Trophoblast cell (in vitro differentiated cells and primary cell): ENCODE results near the gene RBPJL.

Source experiments
- DNase-seq, 2 donors: peaks; one replicate each; pipeline ENCODE4 v3.0.0-alpha.2; 2016
- H2AFZ ChIP-seq: 2 replicates; pipeline ENCODE4 v1.6.1; 2013; ENCODE audit warnings: low read length, moderate library complexity, mild to moderate bottlenecking; ENCODE audit not compliant: insufficient read depth, poor library complexity
- H2AK5ac ChIP-seq: 2 replicates; pipeline ENCODE4 v1.6.1; 2013; ENCODE audit warnings: mild to moderate bottlenecking, low read length
- H2BK120ac ChIP-seq: 2 replicates; pipeline ENCODE4 v1.6.1; 2013; ENCODE audit warnings: low read length, mild to moderate bottlenecking, moderate library complexity; ENCODE audit not compliant: insufficient read depth, poor library complexity
- H2BK12ac ChIP-seq: 2 replicates; pipeline ENCODE4 v1.6.1; 2013; ENCODE audit warnings: mild to moderate bottlenecking, low read length, moderate library complexity
- H2BK5ac ChIP-seq: 2 replicates; pipeline ENCODE4 v1.6.1; 2013; ENCODE audit warnings: low read length, low read depth, moderate library complexity, mild to moderate bottlenecking; ENCODE audit not compliant: poor library complexity
- H3K14ac ChIP-seq: 2 replicates; pipeline ENCODE4 v1.6.1; 2013; ENCODE audit warnings: mild to moderate bottlenecking, low read length
- H3K18ac ChIP-seq: 2 replicates; pipeline ENCODE4 v1.6.1; 2013; ENCODE audit warnings: mild to moderate bottlenecking, low read length
- H3K23ac ChIP-seq: 2 replicates; pipeline ENCODE4 v1.6.1; 2013; ENCODE audit warnings: low read length
- H3K27ac ChIP-seq: 2 replicates; pipeline ENCODE4 v1.5.1; 2013; ENCODE audit warnings: low read depth, mild to moderate bottlenecking, inconsistent platforms, low read length, moderate library complexity
- H3K27me3 ChIP-seq: 2 replicates; pipeline ENCODE4 v1.6.1; 2013; ENCODE audit warnings: inconsistent platforms, mild to moderate bottlenecking, low read length, moderate library complexity; ENCODE audit not compliant: insufficient read depth
- H3K36me3 ChIP-seq, 2 experiments: 1 replicate in 1 of 2; 2 replicates in 1 of 2; pipeline ENCODE4 v1.6.1; 2013; ENCODE audit warnings: low read length in 2 of 2, mild to moderate bottlenecking in 2 of 2, moderate library complexity in 1 of 2; ENCODE audit not compliant: insufficient read depth in 2 of 2, control insufficient read depth in 1 of 2
- H3K4ac ChIP-seq: 2 replicates; pipeline ENCODE4 v1.6.1; 2013; ENCODE audit warnings: low read depth, mild to moderate bottlenecking, low read length, moderate library complexity
- H3K4me1 ChIP-seq, 2 experiments: 1 replicate in 1 of 2; 2 replicates in 1 of 2; pipeline ENCODE4 v1.6.1; 2013; ENCODE audit warnings: low read length in 2 of 2, mild to moderate bottlenecking in 2 of 2, moderate library complexity in 1 of 2; ENCODE audit not compliant: insufficient read depth in 2 of 2, control insufficient read depth in 1 of 2
- H3K4me2 ChIP-seq: 2 replicates; pipeline ENCODE4 v1.6.1; 2013; ENCODE audit warnings: inconsistent platforms, mild to moderate bottlenecking, low read length, moderate library complexity
- H3K4me3 ChIP-seq: 2 replicates; pipeline ENCODE4 v1.5.1; 2013; ENCODE audit warnings: mild to moderate bottlenecking, low read depth, low read length, inconsistent platforms
- H3K79me1 ChIP-seq: one replicate; pipeline ENCODE4 v1.6.1; 2013; ENCODE audit warnings: low read length
- H3K79me2 ChIP-seq: 2 replicates; pipeline ENCODE4 v1.6.1; 2013; ENCODE audit warnings: low read length, mild to moderate bottlenecking; ENCODE audit not compliant: control insufficient read depth, insufficient read depth, poor library complexity
- H3K9ac ChIP-seq: 2 replicates; pipeline ENCODE4 v1.6.1; 2013; ENCODE audit warnings: mild to moderate bottlenecking, low read length
- H3K9me3 ChIP-seq: 2 replicates; pipeline ENCODE4 v1.6.1; 2013; ENCODE audit warnings: low read depth, mild to moderate bottlenecking, control low read depth, inconsistent platforms, low read length; ENCODE audit not compliant: insufficient read depth
- H4K12ac ChIP-seq: 2 replicates; pipeline ENCODE4 v1.6.1; 2013; ENCODE audit warnings: low read depth, mild to moderate bottlenecking, low read length, moderate library complexity
- H4K8ac ChIP-seq: 2 replicates; pipeline ENCODE4 v1.6.1; 2013; ENCODE audit warnings: low read depth, mild to moderate bottlenecking, low read length, moderate library complexity
- H4K91ac ChIP-seq: one replicate; pipeline ENCODE4 v1.6.1; 2013; ENCODE audit warnings: low read depth, mild to moderate bottlenecking, low read length, moderate library complexity
- WGBS: extraction: QIAGEN DNeasy Blood & Tissue Kit; methylation state at CpG from one replicate; pipeline ENCODE4 v1.1.7; 2013; ENCODE audit warnings: missing lambda C conversion rate; ENCODE audit not compliant: insufficient read length, insufficient coverage; ENCODE audit errors: extremely low coverage; 5-methylcytosine and 5-hydroxymethylcytosine counted together

RBPJL gene

DNA sequence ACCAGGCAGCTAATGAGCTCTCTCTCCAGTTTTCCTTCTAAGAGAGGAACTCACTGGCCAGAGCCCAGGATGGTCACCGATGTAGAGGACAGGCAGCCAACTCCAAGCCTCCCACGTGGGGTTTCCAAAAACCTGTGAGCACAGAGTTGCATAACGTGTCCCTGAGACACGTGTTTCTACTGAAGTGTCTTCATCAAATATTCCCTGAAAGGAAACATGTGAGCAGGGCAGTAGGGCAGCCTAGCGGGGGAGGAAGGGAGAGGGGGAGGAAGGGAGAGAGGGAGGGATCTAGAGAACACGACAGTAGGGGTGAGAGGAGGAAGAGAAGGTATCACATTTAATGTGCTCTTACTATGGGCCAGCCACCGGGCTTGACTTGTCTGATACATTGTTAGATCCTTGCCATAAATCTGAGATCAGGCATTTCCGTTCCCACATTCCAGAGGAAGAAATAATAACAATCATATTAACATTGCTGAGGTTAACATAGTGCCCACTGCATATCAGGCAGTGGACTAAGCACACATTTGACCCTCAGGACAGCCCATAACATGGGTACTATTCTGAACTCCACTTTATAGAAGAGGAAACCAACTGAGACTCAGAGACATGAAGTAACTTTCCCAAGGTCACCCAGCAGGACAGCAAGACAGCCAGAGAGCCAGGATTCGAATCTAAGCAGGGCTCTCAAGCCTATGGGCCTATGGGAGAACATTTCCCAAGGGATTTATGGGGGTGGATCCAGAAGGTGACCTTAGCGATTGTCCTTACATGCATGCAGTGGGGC, 51.8 kb downstream of the RBPJL start:
- H3K18ac ChIP-seq: peak overlapping the region; percentile 51
- WGBS: no CpG with 5 or more reads among the region's 10 CpGs
- no peak overlapping the region for H3K9ac ChIP-seq
- no peaks in the 10 kb centered on the region for H3K9me3 ChIP-seq
- peaks cover 3% of the 10 kb centered on the region for H3K79me2 ChIP-seq
- peak overlapping the region; percentile 85 for H2AK5ac ChIP-seq
- peak overlapping the region; percentile 73 for H2BK120ac ChIP-seq
- H3K27ac ChIP-seq: no peak overlapping the region
- H2BK12ac ChIP-seq: peak overlapping the region; percentile 94
- peak overlapping the region; percentile 6 for H2BK5ac ChIP-seq
- H4K91ac ChIP-seq: peak overlapping the region; percentile 92
- H3K4me3 ChIP-seq: no peak overlapping the region
- no peaks in the 10 kb centered on the region for H3K27me3 ChIP-seq
- H3K79me1 ChIP-seq: peaks cover 26% of the 10 kb centered on the region
- peak overlapping the region; percentile 39 for H3K14ac ChIP-seq
- no peaks in the 10 kb centered on the region for H3K36me3 ChIP-seq
- H4K8ac ChIP-seq: no peak overlapping the region
- H3K4me2 ChIP-seq: no peak overlapping the region
- H2AFZ ChIP-seq: peak overlapping the region; percentile 10
- H4K12ac ChIP-seq: no peak overlapping the region
- no peak overlapping the region for H3K23ac ChIP-seq
- peaks cover 27 to 31% of the 10 kb centered on the region in 2 experiments for H3K4me1 ChIP-seq
- H3K4ac ChIP-seq: no peak overlapping the region
- DNase-seq: peak in 1 of 2 donors; percentile 38

GRCh38 chr20:45359069-45359405, 52.4 kb downstream of the RBPJL start:
- H3K27ac ChIP-seq: peak overlapping the region; percentile 78
- peaks cover 29 to 31% of the 10 kb centered on the region in 2 experiments for H3K4me1 ChIP-seq
- no peak overlapping the region for H4K12ac ChIP-seq
- peak overlapping the region; percentile 94 for H2BK12ac ChIP-seq
- H3K79me2 ChIP-seq: peaks cover 7% of the 10 kb centered on the region
- no peaks in the 10 kb centered on the region for H3K9me3 ChIP-seq
- no CpG with 5 or more reads among the region's 7 CpGs for WGBS
- H4K91ac ChIP-seq: peak overlapping the region; percentile 92
- peaks cover 26% of the 10 kb centered on the region for H3K79me1 ChIP-seq
- no peak overlapping the region for H3K4me2 ChIP-seq
- peak overlapping the region; percentile 51 for H3K18ac ChIP-seq
- peak overlapping the region; percentile 88 for H2BK5ac ChIP-seq
- H3K36me3 ChIP-seq: no peaks in the 10 kb centered on the region
- peak overlapping the region; percentile 73 for H2BK120ac ChIP-seq
- no peak for DNase-seq
- H3K27me3 ChIP-seq: no peaks in the 10 kb centered on the region
- H3K9ac ChIP-seq: no peak overlapping the region
- H3K14ac ChIP-seq: peak overlapping the region; percentile 39
- H3K4me3 ChIP-seq: no peak overlapping the region
- H3K23ac ChIP-seq: no peak overlapping the region
- peak overlapping the region; percentile 85 for H2AK5ac ChIP-seq
- peak overlapping the region; percentile 39 for H4K8ac ChIP-seq
- no peak overlapping the region for H2AFZ ChIP-seq
- H3K4ac ChIP-seq: no peak overlapping the region

DNA sequence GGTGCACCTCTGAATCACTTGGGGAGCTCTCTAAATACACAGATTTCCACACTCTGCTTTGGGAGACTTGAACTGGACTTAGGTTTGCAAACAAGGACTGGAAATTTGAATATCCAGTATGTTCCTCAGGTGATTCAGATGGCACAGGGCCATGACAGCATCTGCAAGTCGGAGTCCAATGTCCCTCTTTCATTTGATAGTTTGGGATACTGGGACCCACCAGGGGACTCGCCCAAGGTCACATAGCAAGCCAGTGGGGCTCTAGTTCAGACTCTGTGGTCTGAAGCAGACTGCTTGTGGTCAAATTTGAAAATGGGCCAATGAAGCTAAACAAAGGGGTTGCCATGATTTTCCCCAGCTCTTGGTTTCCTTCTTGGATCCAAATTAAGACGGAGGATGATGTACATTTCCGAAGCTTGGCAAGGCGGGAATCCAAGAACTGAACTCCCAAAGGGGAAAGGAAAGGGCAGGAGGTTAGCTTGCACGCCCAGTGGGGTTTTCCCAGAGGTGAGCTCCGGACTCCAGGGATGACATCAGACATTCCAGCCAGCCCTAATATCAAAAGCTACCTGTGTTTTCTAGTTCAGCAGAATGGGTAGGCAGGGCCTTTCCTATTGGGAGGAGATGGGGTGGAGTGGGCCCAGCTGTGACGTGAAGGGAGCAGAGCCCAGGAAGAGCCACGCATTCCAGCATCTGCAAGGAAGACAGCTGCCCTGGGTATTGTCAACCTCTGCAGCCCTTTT, 52.9 kb downstream of the RBPJL start:
- H3K36me3 ChIP-seq: no peaks in the 10 kb centered on the region
- H3K79me2 ChIP-seq: peaks cover 8% of the 10 kb centered on the region
- H2BK120ac ChIP-seq: peak overlapping the region; percentile 73
- H2BK12ac ChIP-seq: peak overlapping the region; percentile 94
- H3K4me2 ChIP-seq: peak overlapping the region; percentile 33
- peak overlapping the region; percentile 93 for H3K27ac ChIP-seq
- H4K8ac ChIP-seq: peak overlapping the region; percentile 39
- H4K91ac ChIP-seq: peak overlapping the region; percentile 92
- H3K18ac ChIP-seq: peak overlapping the region; percentile 68
- H3K23ac ChIP-seq: no peak overlapping the region
- peak overlapping the region; percentile 88 for H2BK5ac ChIP-seq
- no peak overlapping the region for H4K12ac ChIP-seq
- H3K27me3 ChIP-seq: no peaks in the 10 kb centered on the region
- no peak overlapping the region for H2AFZ ChIP-seq
- no peak for DNase-seq
- H3K4me3 ChIP-seq: no peak overlapping the region
- H3K14ac ChIP-seq: peak overlapping the region; percentile 62
- no CpG with 5 or more reads among the region's 9 CpGs for WGBS
- no peaks in the 10 kb centered on the region for H3K9me3 ChIP-seq
- peaks cover 26% of the 10 kb centered on the region for H3K79me1 ChIP-seq
- H3K4ac ChIP-seq: peak overlapping the region; percentile 80
- peak overlapping the region; percentile 22 for H3K9ac ChIP-seq
- H2AK5ac ChIP-seq: peak overlapping the region; percentile 69
- H3K4me1 ChIP-seq: peaks cover 31% of the 10 kb centered on the region in 2 experiments

GRCh38 chr20:45361793-45362192, 55.2 kb downstream of the RBPJL start:
- no peak overlapping the region for H4K12ac ChIP-seq
- H3K14ac ChIP-seq: no peak overlapping the region
- no peak overlapping the region for H4K8ac ChIP-seq
- H3K4ac ChIP-seq: no peak overlapping the region
- H2BK120ac ChIP-seq: no peak overlapping the region
- H3K23ac ChIP-seq: no peak overlapping the region
- no peak overlapping the region for H2BK5ac ChIP-seq
- H3K18ac ChIP-seq: no peak overlapping the region
- no peak overlapping the region for H3K9ac ChIP-seq
- H3K4me3 ChIP-seq: no peak overlapping the region
- peaks cover 8% of the 10 kb centered on the region for H3K79me2 ChIP-seq
- no peak overlapping the region for H3K4me2 ChIP-seq
- no CpG with 5 or more reads among the region's 6 CpGs for WGBS
- no peak overlapping the region for H2AFZ ChIP-seq
- no peaks in the 10 kb centered on the region for H3K27me3 ChIP-seq
- H3K9me3 ChIP-seq: no peaks in the 10 kb centered on the region
- H3K4me1 ChIP-seq: peaks cover 27 to 31% of the 10 kb centered on the region in 2 experiments
- H4K91ac ChIP-seq: no peak overlapping the region
- no peak overlapping the region for H2AK5ac ChIP-seq
- H3K79me1 ChIP-seq: peaks cover 26% of the 10 kb centered on the region
- no peak for DNase-seq
- no peak overlapping the region for H2BK12ac ChIP-seq
- H3K27ac ChIP-seq: no peak overlapping the region
- peaks cover 5 to 12% of the 10 kb centered on the region in 2 experiments for H3K36me3 ChIP-seq
